HCT116 (cell line): ENCODE measurements around the gene MYADM. TPM values are rescaled to one million over a fixed set of nuclear protein-coding genes. Genes with fewer than 3 reads are reported as not detected.
A peak's percentile ranks its signal among the peaks of the same experiment; 100 is the strongest.

Experiments
- ATAC-seq: fragments of 200-7000 bp; cut with Tn5 transposase; 2 replicates; pipeline ENCODE4 v1.9.1; 2020; ENCODE audit warnings: mild to moderate bottlenecking, moderate library complexity
- BruUV-seq: library from RNA; stranded (reverse); fragments of 400-500 nt; replicated peaks from 2 replicates; lab custom pipeline; 2021; lab: Mats Ljungman, UMichigan
- CTCF ChIA-PET: fragments of 300-600 bp; sonication (Branson Sonifier 250); formaldehyde crosslinking; loops from one replicate; lab custom pipeline; 2021; ENCODE audit warnings: antibody characterized with exemption; lab: Charles Lee
- POLR2A ChIA-PET: fragments of 300-600, 350-600 bp; sonication (Branson Sonifier 250); formaldehyde crosslinking; loops from one replicate; lab custom pipeline; 2021; ENCODE audit warnings: antibody characterized with exemption; lab: Charles Lee
- RAD21 ChIA-PET, 2 experiments: fragments of 300-600 bp; sonication (Branson Sonifier 250); formaldehyde crosslinking; loops; one replicate each; lab custom pipeline; 2023; ENCODE audit warnings: low total read pairs in 2 of 2; ENCODE audit not compliant: uncharacterized antibody in 2 of 2, unreplicated experiment in 2 of 2, low non-redundant PET in 1 of 2; lab: Charles Lee
- DNase-seq: peaks from one replicate; pipeline ENCODE4 v3.0.0-alpha.2; 2010; ENCODE audit warnings: low read depth, low spot score
- H2AFZ ChIP-seq: fragments of 200-600 bp; shearing (Covaris generic), sonication (generic); 2 replicates; pipeline ENCODE4 v1.6.1; 2017; ENCODE audit warnings: low read depth, mixed run types, mixed read lengths, antibody characterized with exemption, low read length; ENCODE audit not compliant: poor library complexity, severe bottlenecking
- H3K27ac ChIP-seq: 2 replicates; pipeline ENCODE4 v1.5.1; 2012; ENCODE audit warnings: low read depth, low read length
- H3K27me3 ChIP-seq: fragments of 200-600 bp; sonication (generic); 2 replicates; pipeline ENCODE4 v1.6.1; 2016; ENCODE audit warnings: mixed run types, low read length, mixed read lengths; ENCODE audit not compliant: insufficient read depth
- H3K36me3 ChIP-seq, 2 experiments: fragments of 200-500 bp in 1 of 2; fragments of 200-600 bp in 1 of 2; sonication (Bioruptor generic) in 1 of 2; sonication (generic) in 1 of 2; 2 replicates each; pipeline versions ENCODE4 v1.5.1 to v1.6.1; 2014 to 2016; ENCODE audit warnings: low read length in 2 of 2, inconsistent platforms in 1 of 2, mixed read lengths in 1 of 2, mixed run types in 1 of 2; ENCODE audit not compliant: insufficient read depth in 2 of 2, control insufficient read depth in 1 of 2
- H3K4me1 ChIP-seq, 2 experiments: fragments of 200-600 bp in 1 of 2; sonication (generic) in 1 of 2; 2 replicates each; pipeline versions ENCODE4 v1.5.1 to v1.6.1; 2012 to 2017; ENCODE audit warnings: low read length in 2 of 2, inconsistent platforms in 1 of 2, mild to moderate bottlenecking in 1 of 2, mixed read lengths in 1 of 2, mixed run types in 1 of 2, moderate library complexity in 1 of 2; ENCODE audit not compliant: insufficient read depth in 2 of 2, control insufficient read depth in 1 of 2
- H3K4me2 ChIP-seq: fragments of 200-600 bp; sonication (generic); 2 replicates; pipeline ENCODE4 v1.6.1; 2017; ENCODE audit warnings: mixed run types, low read length, mixed read lengths
- H3K4me3 ChIP-seq, 2 experiments: fragments of 200-600 bp in 1 of 2; sonication (generic) in 1 of 2; replicated peaks in 1 of 2; 2 replicates each; pipeline ENCODE4 v1.5.1; 2011 to 2016; ENCODE audit warnings: low read length in 2 of 2, control low read depth in 1 of 2, low read depth in 1 of 2, mild to moderate bottlenecking in 1 of 2, mixed read lengths in 1 of 2, mixed run types in 1 of 2
- H3K79me2 ChIP-seq: fragments of 200-600 bp; sonication (generic); 2 replicates; pipeline ENCODE4 v1.6.1; 2017; ENCODE audit warnings: mild to moderate bottlenecking, mixed run types, low read length, moderate library complexity, mixed read lengths; ENCODE audit not compliant: insufficient read depth
- H3K9ac ChIP-seq: fragments of 200-600 bp; sonication (generic); 2 replicates; pipeline ENCODE4 v1.6.1; 2016; ENCODE audit warnings: low read length, mixed read lengths
- H3K9me2 ChIP-seq: fragments of 200-600 bp; sonication (generic), shearing (Covaris generic); 2 replicates; pipeline ENCODE4 v1.6.1; 2017; ENCODE audit warnings: mixed run types, mild to moderate bottlenecking, moderate library complexity; ENCODE audit not compliant: insufficient read depth
- H3K9me3 ChIP-seq, 2 experiments: fragments of 200-500 bp in 1 of 2; fragments of 200-600 bp in 1 of 2; sonication (Bioruptor generic) in 1 of 2; sonication (generic) in 1 of 2; 2 replicates each; pipeline ENCODE4 v1.6.1; 2014 to 2017; ENCODE audit warnings: low read length in 2 of 2, mixed read lengths in 2 of 2, inconsistent platforms in 1 of 2, low read depth in 1 of 2, mild to moderate bottlenecking in 1 of 2, mixed run types in 1 of 2, moderate library complexity in 1 of 2; ENCODE audit not compliant: control insufficient read depth in 1 of 2, insufficient read depth in 1 of 2
- H4K20me1 ChIP-seq: fragments of 200-600 bp; sonication (generic), shearing (Covaris generic); 2 replicates; pipeline ENCODE4 v1.6.1; 2017; ENCODE audit warnings: mixed run types, mild to moderate bottlenecking, moderate library complexity; ENCODE audit not compliant: insufficient read depth
- CBX3 ChIP-seq: IDR thresholded peaks from 2 replicates; pipeline ENCODE4 v1.6.1; 2012; ENCODE audit warnings: low read depth
- EGR1 ChIP-seq: IDR thresholded peaks from 2 replicates; pipeline ENCODE4 v1.6.1; 2012; ENCODE audit warnings: low read depth
- ELF1 ChIP-seq: IDR thresholded peaks from 2 replicates; pipeline ENCODE4 v1.6.1; 2012; ENCODE audit warnings: low read depth, borderline replicate concordance
- EZH2phosphoT487 ChIP-seq: fragments of 200-600 bp; IDR thresholded peaks from 2 replicates; pipeline ENCODE4 v1.6.1; 2018; ENCODE audit warnings: antibody characterized with exemption, borderline replicate concordance
- FOSL1 ChIP-seq: IDR thresholded peaks from 2 replicates; pipeline ENCODE4 v1.6.1; 2012; ENCODE audit warnings: low read depth
- RAD21 ChIP-seq: IDR thresholded peaks from 2 replicates; pipeline ENCODE4 v1.6.1; 2012; ENCODE audit warnings: low read depth, mild to moderate bottlenecking
- SIN3A ChIP-seq: IDR thresholded peaks from 2 replicates; pipeline ENCODE4 v1.6.1; 2012; ENCODE audit warnings: low read depth
- SP1 ChIP-seq: IDR thresholded peaks from 2 replicates; pipeline ENCODE4 v1.6.1; 2012; ENCODE audit warnings: low read depth
- SRF ChIP-seq: IDR thresholded peaks from 2 replicates; pipeline ENCODE4 v1.6.1; 2012; ENCODE audit warnings: low read depth
- TCF7L2 ChIP-seq: IDR thresholded peaks from 2 replicates; pipeline ENCODE4 v1.7.0; 2011; ENCODE audit warnings: borderline replicate concordance, inconsistent platforms; ENCODE audit not compliant: insufficient read depth, insufficient read length; ENCODE audit errors: extremely low read depth
- intact Hi-C: fragments of 100-400 bp; cut with micrococcal nuclease; formaldehyde crosslinking; loops from 2 replicates; pipeline ENCODE4 v1.10.0; 2022
- total RNA-seq: library from RNA; stranded (reverse); gene quantifications from one replicate; pipeline ENCODE4 v1.2.1, GENCODE V29; 2021; ENCODE audit not compliant: unreplicated experiment
- TF ChIP-seq, protein P1 (sequence below): IDR thresholded peaks from 2 replicates; pipeline ENCODE4 v1.6.1; 2012
- TF ChIP-seq, protein P2 (sequence below), 3 experiments: fragments of 200-600 bp in 1 of 3; sonication (generic) in 1 of 3; IDR thresholded peaks in 2 of 3; conservative IDR thresholded peaks in 1 of 3; 2 replicates each; pipeline ENCODE4 v1.5.1; 2012 to 2017; ENCODE audit warnings: low read depth in 2 of 3, low read length in 2 of 3, antibody characterized with exemption in 1 of 3, borderline replicate concordance in 1 of 3, control low read depth in 1 of 3, mild to moderate bottlenecking in 1 of 3, mixed read lengths in 1 of 3, mixed run types in 1 of 3, moderate library complexity in 1 of 3; ENCODE audit not compliant: insufficient read depth in 1 of 3

MYADM gene
- total RNA-seq, 1 experiment from 2014 or later = 79.6 TPM

GRCh38 chr19:53898636-53899341 is 31.1 kb downstream of the MYADM start:
- Histone ChIP-seq H3K9me2 (no peaks in the 10 kb centered on the region), H3K4me3 (0 out of 4 replicates have a peak overlapping the region, but pooled peaks of 1 of the 2 experiments have one; percentile 16), H4K20me1 (no peaks in the 10 kb centered on the region), H2AFZ (peak overlapping the region; percentile 16), H3K4me2 (peak overlapping the region; percentile 60), H3K27ac (no peak overlapping the region), H3K79me2 (no peaks in the 10 kb centered on the region), H3K4me1 (peaks cover 9 to 24% of the 10 kb centered on the region in 2 experiments; a peak in 3 of 4 replicates), H3K36me3 (no peaks in the 10 kb centered on the region), H3K27me3 (no peaks in the 10 kb centered on the region), H3K9me3 (no peaks in the 10 kb centered on the region), H3K9ac (no peak overlapping the region; the same call in 1 of the 2 replicates)
- peak; percentile 77 for DNase-seq
- ChIA-PET RAD21 (no interaction called here), POLR2A (interaction anchor here (0.7 to 1.2 kb wide), 4 partner anchors 9 to 46 kb away, joined by 3 to 5 read pairs (median 4); partner anchors contain the start of gene MYADM), CTCF (interaction anchor here (0.7 to 1.2 kb wide), 4 partner anchors 13 to 131 kb away, joined by 3 to 5 read pairs (median 4); no protein-coding TSS in a partner anchor)
- TF ChIP-seq SP1 = peak; percentile 30; the same call in 1 of the 2 replicates
- TF ChIP-seq SIN3A = no peak
- peak; percentile 93 for ATAC-seq
- no TSS peak for BruUV-seq
- intact Hi-C loops = loop anchor here (5.0 kb wide), 1 partner anchor 84 kb away; no protein-coding TSS in a partner anchor

GRCh38 chr19:53900191-53900860 is 32.6 kb downstream of the MYADM start:
- Histone ChIP-seq H3K4me2 (no peak overlapping the region), H3K27me3 (peaks cover 9% of the 10 kb centered on the region; the same call in 1 of the 2 replicates), H3K4me3 (no peak overlapping the region), H2AFZ (no peak overlapping the region), H3K9me2 (no peaks in the 10 kb centered on the region), H3K4me1 (peaks cover 9 to 22% of the 10 kb centered on the region in 2 experiments; a peak in 3 of 4 replicates), H4K20me1 (no peaks in the 10 kb centered on the region), H3K9ac (no peak overlapping the region), H3K9me3 (no peaks in the 10 kb centered on the region), H3K36me3 (no peaks in the 10 kb centered on the region), H3K27ac (no peak overlapping the region), H3K79me2 (no peaks in the 10 kb centered on the region)
- BruUV-seq = no TSS peak
- POLR2A ChIA-PET = no interaction called here
- intact Hi-C loops = no loop called here
- CTCF ChIA-PET = no interaction called here
- no peak for ATAC-seq
- RAD21 ChIA-PET = no interaction called here
- no peak for DNase-seq
- TF ChIP-seq CBX3 (no peak), EZH2phosphoT487 (no peak), SRF (no peak), ELF1 (no peak), RAD21 (no peak), FOSL1 (no peak), EGR1 (no peak), TCF7L2 (no peak)
- TF ChIP-seq, protein P1, sequence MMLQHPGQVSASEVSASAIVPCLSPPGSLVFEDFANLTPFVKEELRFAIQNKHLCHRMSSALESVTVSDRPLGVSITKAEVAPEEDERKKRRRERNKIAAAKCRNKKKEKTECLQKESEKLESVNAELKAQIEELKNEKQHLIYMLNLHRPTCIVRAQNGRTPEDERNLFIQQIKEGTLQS = no peak
- TF ChIP-seq, protein P2, sequence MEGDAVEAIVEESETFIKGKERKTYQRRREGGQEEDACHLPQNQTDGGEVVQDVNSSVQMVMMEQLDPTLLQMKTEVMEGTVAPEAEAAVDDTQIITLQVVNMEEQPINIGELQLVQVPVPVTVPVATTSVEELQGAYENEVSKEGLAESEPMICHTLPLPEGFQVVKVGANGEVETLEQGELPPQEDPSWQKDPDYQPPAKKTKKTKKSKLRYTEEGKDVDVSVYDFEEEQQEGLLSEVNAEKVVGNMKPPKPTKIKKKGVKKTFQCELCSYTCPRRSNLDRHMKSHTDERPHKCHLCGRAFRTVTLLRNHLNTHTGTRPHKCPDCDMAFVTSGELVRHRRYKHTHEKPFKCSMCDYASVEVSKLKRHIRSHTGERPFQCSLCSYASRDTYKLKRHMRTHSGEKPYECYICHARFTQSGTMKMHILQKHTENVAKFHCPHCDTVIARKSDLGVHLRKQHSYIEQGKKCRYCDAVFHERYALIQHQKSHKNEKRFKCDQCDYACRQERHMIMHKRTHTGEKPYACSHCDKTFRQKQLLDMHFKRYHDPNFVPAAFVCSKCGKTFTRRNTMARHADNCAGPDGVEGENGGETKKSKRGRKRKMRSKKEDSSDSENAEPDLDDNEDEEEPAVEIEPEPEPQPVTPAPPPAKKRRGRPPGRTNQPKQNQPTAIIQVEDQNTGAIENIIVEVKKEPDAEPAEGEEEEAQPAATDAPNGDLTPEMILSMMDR (IDR thresholded peaks at IDR 0.05 in 2 of 3, conservative IDR thresholded peaks at IDR 0.05 in 1 of 3; ENCODE audit: borderline replicate concordance in 1 of 3, insufficient read depth in 1 of 3, low read depth in 2 of 3, low read length in 2 of 3) = no peak
